Hindlimb muscle (tissue), 1 donor: Measurements from ENCODE around the gene IQCB1. TPM values are rescaled to one million over a fixed set of nuclear protein-coding genes. Genes with fewer than 3 reads are reported as not detected.
"Not testable (repeated sequence)": the region's sequence is repeated elsewhere in the genome, so short reads cannot be mapped to it uniquely, and the experiment has no call there.

ENCODE experiments used
- DNase-seq: peaks from one replicate; pipeline ENCODE4 v3.0.0-alpha.2; 2013
- polyA plus RNA-seq: library from polyadenylated mRNA; unstranded; fragments of 120-200 nt; gene quantifications from one replicate; pipeline ENCODE4 v1.2.1, GENCODE V29; 2013; ENCODE audit not compliant: insufficient read length

Gene IQCB1
- 20.5 TPM for polyA plus RNA-seq

- DNase-seq, result peak; percentile 98
Measured at GRCh38 chr3:121834671-121835464, at the start of gene IQCB1, which contains the start of gene EAF2. TSS of gene IQCB1 (minus strand) at chr3:121835060. CDS start at chr3:121828960, 6,100 bp downstream. TSS of gene EAF2 (plus strand) at chr3:121835209. CDS start at chr3:121835286, 77 bp downstream.

GRCh38 chr3:121883507-121883906, 48.6 kb upstream of the IQCB1 start:
- no peak for DNase-seq

GRCh38 chr3:121878411-121878810, 43.6 kb upstream of the IQCB1 start:
- no peak for DNase-seq

- DNase-seq, result no peak
Measured at GRCh38 chr3:121871430-121871829, 36.6 kb upstream of the IQCB1 start.

GRCh38 chr3:121870717-121871116, 35.9 kb upstream of the IQCB1 start:
- no peak for DNase-seq

GRCh38 chr3:121869736-121870135, 34.9 kb upstream of the IQCB1 start:
- no peak for DNase-seq

GRCh38 chr3:121863801-121864200, 28.9 kb upstream of the IQCB1 start:
- no peak for DNase-seq

- DNase-seq, result not testable (repeated sequence)
Measured at GRCh38 chr3:121863247-121863646, 28.4 kb upstream of the IQCB1 start.

- DNase-seq, result not testable (repeated sequence)
Measured at GRCh38 chr3:121857778-121858177, 22.9 kb upstream of the IQCB1 start.

- no peak for DNase-seq
Measured at GRCh38 chr3:121855555-121855954, 20.7 kb upstream of the IQCB1 start.

GRCh38 chr3:121852256-121852655, 17.4 kb upstream of the IQCB1 start:
- no peak for DNase-seq

GRCh38 chr3:121844892-121845291, 10.0 kb upstream of the IQCB1 start:
- DNase-seq, result no peak

GRCh38 chr3:121839962-121840361, 5.1 kb upstream of the IQCB1 start:
- no peak for DNase-seq

GRCh38 chr3:121836481-121836880, 1.6 kb upstream of the IQCB1 start:
- DNase-seq, result no peak

- DNase-seq, result no peak
Measured at GRCh38 chr3:121836064-121836463, 1.2 kb upstream of the IQCB1 start.

- DNase-seq, result no peak
Measured at GRCh38 chr3:121835465-121835801, 573 bp upstream of the IQCB1 start.

GRCh38 chr3:121834157-121834670, 646 bp downstream of the IQCB1 start:
- no peak for DNase-seq

- no peak for DNase-seq
Measured at GRCh38 chr3:121822973-121823372, 11.9 kb downstream of the IQCB1 start.

GRCh38 chr3:121821421-121822199, 13.2 kb downstream of the IQCB1 start:
- DNase-seq, result no peak

- DNase-seq, result no peak
Measured at GRCh38 chr3:121819236-121819635, 15.6 kb downstream of the IQCB1 start.

- DNase-seq, result no peak
Measured at GRCh38 chr3:121818578-121818977, 16.3 kb downstream of the IQCB1 start.

GRCh38 chr3:121817753-121818152, 17.1 kb downstream of the IQCB1 start:
- no peak for DNase-seq

GRCh38 chr3:121809249-121809648, 25.6 kb downstream of the IQCB1 start:
- no peak for DNase-seq
